Adrenal gland (tissue), 5 donors: ENCODE results near the gene ERC2.

Experiments
- CTCF ChIP-seq, 6 experiments: fragments of 450-650 bp in 4 of 6; fragments of 200-600 bp in 2 of 6; sonication (generic) in 1 of 6; IDR thresholded peaks; 1 replicate in 5 of 6; 2 replicates in 1 of 6; pipeline versions ENCODE4 v1.5.1 to v1.8.0; 2016 to 2021; ENCODE audit warnings: antibody characterized with exemption in 6 of 6, mild to moderate bottlenecking in 2 of 6, moderate library complexity in 1 of 6
- POLR2A ChIP-seq, 2 donors: fragments of 450-650 bp; IDR thresholded peaks; one replicate each; pipeline ENCODE4 v1.6.1; 2017; ENCODE audit warnings: antibody characterized with exemption in 2 of 2, mild to moderate bottlenecking in 2 of 2, moderate library complexity in 1 of 2
- donor health status: DM: no; HTN: no; CAD: no.

GRCh38 chr3:56294286-56294685 lies 174.0 kb downstream of the ERC2 start:
- TF ChIP-seq CTCF (IDR thresholded peaks at IDR 0.05) (no peak), POLR2A (IDR thresholded peaks at IDR 0.05) (no peak)
